HG02973 (cell line): ENCODE measurements around the gene KIF17.

Experiments
- ATAC-seq: cut with Tn5 transposase; IDR thresholded peaks from one replicate; pipeline ENCODE4 v1.9.1; 2021; ENCODE audit warnings: moderate library complexity; ENCODE audit not compliant: unreplicated experiment

KIF17 gene

GRCh38 chr1:20663969-20664715, 53.7 kb downstream of the KIF17 start:
- no peak for ATAC-seq

DNA sequence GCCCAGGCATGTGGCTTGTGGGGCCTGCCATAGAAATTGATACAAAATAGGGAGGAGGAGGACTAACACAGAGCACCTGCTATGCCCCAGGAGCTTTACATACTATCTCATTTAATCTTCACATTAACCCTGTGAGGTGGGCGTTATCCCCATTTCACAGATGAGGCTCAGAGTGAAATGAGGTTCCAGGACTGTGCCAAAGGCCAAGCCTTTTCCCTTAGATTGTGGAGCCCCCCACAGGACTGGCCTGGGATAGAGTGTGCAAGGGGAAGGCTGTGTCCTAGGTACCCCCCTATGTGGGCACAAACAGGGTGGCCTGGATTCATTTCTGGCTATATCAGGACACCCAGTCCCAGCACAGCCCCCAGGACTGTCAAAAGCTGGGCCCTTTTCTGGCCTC, 54.4 kb downstream of the KIF17 start:
- no peak for ATAC-seq

- ATAC-seq, result no peak
Measured at GRCh38 chr1:20662110-20662475, 55.7 kb downstream of the KIF17 start.

DNA sequence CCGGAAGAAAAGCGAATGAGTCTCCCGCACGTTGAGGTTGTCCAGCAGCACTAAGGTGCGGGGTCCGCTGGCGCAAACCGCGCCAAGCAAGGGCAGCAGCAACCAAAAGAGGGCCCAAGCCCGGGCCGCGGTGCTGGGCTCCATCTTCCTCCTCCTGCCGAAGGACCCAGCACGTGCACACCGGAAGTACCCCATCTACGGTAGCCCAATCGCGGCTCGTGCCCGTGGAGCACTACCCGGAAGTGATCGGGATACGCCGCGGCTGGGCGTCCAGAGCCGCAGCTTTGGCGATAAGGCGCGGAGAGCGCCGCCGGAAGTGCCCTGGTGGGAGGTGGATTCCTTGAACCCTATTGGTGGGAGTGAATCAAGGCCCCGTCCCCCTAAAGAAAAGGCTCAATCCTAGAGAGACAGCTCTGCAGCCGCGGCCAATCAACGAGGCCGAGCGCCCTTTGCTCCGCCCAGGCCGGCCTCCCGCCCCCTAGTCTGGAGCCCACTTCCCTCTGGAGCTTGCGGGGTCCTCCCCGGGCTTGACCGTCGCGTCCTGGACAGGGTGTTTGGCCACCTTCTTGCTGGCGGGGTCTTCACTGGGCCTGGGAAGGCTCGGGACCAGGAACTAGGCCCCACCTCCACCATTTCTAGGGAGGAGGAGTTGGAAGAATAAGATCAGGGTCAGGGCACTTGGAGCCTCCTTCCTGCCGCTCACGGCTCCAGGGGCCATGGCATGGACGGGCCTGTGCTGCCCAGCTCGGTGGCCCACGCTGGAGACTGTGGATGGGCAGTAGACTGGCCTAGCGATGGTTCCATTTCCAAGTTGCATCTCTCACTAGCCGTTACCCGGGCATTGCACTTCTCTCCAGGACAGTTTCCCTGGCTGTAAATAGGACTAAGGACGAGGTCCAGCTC, 56.3 kb downstream of the KIF17 start, which contains the start of gene DDOST:
TSS of gene DDOST (minus strand) at position 163 of the 903 bp plus-strand sequence. CDS start at position 144, 19 bp downstream.
- peak; percentile 97 for ATAC-seq

GRCh38 chr1:20660847-20661206, 57.0 kb downstream of the KIF17 start:
- no peak for ATAC-seq

DNA sequence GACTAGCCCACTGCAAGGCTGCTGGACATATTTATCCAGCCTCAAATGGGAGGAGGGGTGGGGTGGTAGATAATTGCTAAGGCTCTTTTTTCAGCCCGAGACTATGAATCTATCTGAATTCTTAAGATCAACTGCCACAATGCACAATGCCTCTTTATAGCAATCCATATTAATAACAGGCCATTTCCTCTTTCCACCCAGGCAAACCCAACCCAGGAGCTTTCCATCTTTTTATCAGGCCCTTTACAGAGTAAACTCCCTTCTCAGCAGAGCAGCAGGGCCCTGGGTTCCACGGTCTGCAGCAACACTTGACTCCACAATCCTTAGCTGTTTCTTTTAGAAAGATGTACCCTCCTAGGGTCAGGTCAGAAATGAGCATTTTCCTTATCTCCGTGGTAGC, 57.4 kb downstream of the KIF17 start:
- no peak for ATAC-seq

GRCh38 chr1:20658166-20658915, 59.5 kb downstream of the KIF17 start:
- no peak for ATAC-seq

GRCh38 chr1:20657024-20657423, 60.8 kb downstream of the KIF17 start:
- ATAC-seq, result no peak

DNA sequence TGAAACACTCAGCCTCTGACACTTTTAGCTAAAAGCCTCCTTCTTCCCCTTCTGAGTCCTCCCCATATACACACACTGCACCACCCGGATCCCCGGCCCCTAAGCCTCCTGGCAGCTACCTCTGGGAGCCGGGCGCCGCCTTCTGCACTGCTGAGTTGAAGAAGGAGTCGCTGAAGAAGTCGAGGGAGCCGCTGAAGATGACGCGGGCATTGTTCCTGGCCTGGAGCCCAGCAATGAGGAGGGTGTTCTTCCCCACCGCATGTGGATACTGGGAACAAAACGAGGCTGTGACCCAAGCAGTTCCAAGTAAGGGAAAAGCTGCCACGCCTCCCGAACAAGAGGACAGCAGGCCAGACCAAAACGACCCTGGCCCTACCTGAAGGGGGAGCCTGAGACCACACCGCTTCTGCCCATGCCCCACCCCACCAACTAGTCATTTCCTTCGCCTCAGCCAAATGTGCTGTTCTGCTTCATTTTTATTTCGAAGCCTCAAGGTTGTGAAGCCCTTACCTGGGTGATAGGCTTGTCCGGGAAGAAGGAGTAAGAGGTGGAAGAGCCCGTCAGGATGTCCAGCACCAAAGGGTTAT, 63.6 kb downstream of the KIF17 start:
- ATAC-seq, result no peak

DNA sequence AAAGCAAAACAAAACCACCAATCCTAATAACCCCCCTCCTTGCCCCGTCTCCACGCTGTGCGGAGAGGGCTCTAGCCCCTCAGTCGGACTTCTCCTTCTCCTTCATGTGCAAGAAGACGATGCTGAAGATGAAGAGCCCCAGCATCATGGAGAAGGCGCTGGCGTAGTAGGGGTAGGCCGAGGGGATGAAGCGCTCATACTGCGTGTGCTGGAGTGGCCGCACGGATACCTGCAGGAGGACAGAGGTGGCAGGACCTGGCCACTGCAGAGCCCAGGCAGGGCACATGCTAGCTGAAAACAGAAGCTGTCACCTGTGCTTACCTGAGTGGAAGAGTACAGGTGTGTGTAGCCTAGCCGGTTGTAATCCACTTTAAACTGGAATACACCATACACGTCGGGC, 65.5 kb downstream of the KIF17 start:
- ATAC-seq, result no peak

- ATAC-seq, result no peak
Measured at GRCh38 chr1:20648946-20649345, 68.9 kb downstream of the KIF17 start.

GRCh38 chr1:20648438-20648837, 69.4 kb downstream of the KIF17 start:
- ATAC-seq, result no peak

DNA sequence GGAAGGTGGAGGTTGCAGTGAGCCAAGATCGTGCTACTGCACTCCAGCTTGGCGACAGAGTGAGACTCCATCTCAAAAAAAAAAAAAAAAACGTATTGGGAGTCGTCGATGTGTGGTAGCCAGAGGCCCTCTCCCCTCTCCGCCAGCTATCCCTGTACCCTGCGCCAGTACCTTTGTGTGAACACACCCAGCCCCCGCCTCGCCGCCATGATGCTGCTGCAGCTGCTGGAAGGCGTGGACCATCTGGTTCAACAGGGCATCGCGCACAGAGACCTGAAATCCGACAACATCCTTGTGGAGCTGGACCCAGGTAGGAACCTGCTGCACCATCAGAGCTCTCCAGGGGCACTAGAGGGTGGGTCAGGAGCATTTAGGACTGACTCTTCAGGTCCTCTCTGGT, 72.4 kb downstream of the KIF17 start:
- no peak for ATAC-seq

- no peak for ATAC-seq
Measured at GRCh38 chr1:20644416-20644815, 73.4 kb downstream of the KIF17 start.

GRCh38 chr1:20643080-20643479, 74.7 kb downstream of the KIF17 start:
- no peak for ATAC-seq

DNA sequence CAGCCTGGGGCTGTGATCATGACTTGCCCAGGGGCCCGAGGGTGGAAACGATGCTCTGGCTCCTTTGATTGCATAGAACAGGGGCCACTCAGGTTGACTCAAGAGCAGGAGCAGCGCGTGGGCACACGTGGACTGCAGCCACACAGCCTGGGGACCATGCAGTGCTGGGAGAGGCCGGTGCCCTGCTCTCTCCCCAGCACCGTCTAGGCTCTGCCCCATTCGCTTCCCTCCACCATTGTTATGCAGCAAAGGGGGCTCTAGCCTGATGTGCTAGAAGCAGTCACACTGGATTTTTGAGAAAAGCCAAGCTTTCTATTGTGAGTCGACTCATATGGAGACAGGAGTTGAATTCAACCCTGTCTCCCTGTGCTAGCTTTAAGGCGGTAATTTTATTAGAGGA, 75.8 kb downstream of the KIF17 start:
- ATAC-seq, result no peak

DNA sequence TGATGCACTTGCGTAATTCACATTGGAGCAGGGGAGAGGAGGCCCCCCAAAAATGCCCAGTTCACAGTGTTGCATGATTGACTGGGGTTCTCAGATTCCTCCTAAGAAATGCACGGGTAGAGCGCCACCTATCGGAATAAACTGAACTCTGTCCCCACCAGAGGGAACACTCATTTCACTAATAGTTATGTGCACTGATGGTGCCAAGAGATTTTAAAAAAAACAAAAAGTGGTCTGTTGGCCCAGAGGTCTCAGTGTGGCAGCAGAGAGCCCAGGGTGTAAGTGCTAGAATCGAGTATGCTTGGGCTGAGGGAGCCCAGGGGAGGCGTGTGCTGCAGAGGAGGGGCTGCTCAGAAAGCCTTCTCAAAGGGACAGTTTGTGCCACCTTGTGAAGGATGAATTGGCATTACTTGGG, 77.6 kb downstream of the KIF17 start:
- ATAC-seq, result peak; percentile 56

GRCh38 chr1:20636785-20637347, 80.9 kb downstream of the KIF17 start:
- ATAC-seq, result no peak

GRCh38 chr1:20634594-20635084, 83.2 kb downstream of the KIF17 start:
- ATAC-seq, result no peak

DNA sequence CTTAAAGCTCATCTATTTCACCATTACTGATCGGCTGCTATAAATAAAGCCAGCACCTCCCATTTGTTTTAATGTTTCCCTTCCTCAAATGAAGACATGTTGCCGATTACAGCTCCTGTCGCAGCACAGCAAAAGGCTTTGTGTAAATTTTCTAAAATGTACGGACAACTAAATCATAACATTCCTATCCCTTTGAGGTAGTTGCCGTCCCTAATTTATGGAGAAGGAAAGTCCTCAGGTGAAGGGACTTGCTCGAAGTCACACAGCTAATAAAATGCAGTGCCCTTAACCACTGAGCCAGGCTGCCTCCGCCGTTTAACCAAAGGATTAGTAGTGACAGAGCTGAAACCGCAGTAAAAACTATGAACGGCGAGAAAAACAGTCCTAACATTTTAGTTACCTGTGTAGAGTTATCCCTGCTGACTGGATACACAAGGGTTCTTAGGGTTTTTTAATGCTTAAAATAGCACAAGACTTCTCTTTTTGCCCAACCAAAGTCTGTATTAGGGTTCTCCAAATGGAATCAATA, 83.7 kb downstream of the KIF17 start:
- ATAC-seq, result no peak
